GM18861 (cell line): ENCODE data around the gene SMIM44.
"Not testable (repeated sequence)": the region's sequence is repeated elsewhere in the genome, so short reads cannot be mapped to it uniquely, and the experiment has no call there.

Experiments
- ATAC-seq: cut with Tn5 transposase; IDR thresholded peaks from one replicate; pipeline ENCODE4 v1.9.1; 2021; ENCODE audit not compliant: unreplicated experiment

SMIM44 gene

DNA sequence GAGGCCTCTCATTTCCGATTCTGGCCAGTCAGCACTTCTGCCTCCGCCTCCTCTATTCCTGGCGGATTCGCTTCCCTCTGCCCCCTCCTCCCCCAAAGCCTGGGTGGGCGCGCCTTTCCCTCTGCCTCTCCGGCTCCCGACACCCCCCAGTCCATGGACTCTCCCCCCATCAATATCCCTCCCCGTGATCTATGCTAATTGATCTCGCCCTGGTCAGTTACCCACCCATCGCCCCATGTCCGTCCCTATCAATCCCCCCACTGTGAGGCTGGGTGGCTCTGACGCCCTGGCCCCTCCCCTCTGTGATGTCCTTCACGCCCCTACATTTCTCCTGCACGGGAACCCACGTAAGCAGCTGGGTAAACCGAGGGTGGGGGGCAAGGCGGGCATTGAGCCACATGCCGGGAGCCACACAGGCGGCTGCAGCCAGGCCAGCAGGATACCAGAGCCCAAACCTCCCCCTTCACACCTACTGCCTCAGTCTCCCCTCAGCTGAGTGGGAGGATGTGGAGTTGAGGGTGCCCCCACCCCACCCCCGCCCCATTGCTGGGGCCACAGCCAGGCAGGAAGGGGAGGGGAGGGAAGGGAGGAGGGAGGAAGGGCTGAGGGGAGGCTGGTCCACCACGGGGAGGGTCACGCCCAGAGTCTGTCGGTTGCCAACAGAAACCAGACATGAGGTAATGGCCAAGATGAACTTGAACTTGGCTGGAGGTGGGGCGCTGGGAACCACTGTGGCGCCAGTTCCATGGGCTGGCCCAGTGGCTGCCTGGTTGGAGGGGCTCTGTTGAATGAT is 24.0 kb downstream of the SMIM44 start:
- ATAC-seq, result no peak

DNA sequence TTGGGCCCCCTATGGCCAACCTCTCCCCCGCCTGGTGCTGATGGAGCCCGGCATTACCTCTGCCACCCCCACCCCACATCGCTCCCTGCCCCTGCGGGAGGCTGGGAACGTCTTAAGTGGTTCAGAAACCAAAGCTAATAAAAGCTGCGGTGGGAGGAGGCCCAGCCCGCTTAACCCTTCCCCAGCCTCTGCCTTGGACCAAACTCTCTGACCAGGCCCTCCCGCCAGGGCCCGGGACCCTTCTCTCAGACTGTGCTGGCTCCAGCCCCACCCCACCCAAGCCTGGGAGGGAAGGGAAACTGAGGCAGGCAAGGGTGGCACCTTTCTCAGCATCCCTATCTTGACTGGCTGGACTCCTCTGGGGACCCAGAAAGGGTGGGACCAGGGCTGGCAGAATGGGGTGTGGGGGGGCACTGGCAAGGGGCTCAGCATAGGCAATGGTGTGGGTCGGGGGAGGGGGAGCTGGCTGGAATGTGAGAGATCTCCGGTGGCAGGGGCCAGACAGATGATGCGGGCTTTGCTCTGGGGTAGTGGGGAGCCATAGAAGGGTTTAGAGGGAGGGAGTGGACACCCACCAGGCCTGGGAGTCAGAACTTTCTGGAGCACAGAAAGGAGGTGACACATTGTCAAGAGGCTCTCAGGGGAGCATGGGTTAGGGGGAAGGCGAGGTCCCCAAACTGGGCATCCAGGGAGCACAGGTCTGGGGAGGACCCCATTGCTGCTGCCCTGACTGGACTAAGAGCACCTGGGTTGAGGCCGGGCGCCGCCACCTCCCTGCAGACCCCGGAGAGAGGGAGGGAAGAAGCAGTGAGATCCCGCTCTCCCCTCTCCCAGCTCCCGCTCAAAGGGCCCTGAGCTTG is 24.8 kb downstream of the SMIM44 start:
- ATAC-seq, result no peak

DNA sequence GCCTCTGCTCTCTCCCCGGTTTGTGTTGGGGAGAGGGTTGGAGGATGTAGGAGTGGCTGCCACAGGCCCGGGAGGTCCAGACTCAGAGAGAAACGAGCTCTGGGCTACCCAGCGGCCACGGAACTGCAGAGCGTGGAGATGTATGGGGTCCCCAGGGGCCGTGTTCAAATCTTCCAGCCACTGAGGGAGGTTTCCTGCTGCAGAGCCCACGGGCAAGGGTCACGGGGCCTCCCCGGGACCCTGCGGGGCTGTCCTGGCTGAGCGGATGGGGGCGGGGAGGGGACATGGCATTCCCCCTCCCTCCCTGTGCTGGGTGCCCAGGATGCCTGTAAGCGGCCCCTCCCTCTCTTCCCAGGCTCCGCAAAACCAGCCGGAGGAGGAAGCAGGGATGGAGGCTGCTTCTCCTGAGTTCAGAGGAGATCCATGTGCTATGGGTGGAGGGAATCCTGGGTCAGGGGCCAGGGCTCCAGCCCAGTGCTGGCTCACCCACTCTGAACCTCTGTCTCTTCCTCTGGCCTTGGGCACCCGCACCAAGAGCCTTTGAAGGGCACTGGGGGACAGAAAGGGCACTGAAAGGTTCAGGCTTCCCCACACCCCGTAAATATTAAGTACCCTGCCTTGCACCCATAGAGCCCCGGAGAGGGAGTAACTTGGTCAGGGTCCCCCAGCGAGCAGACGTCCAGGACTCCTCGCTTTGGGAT is 25.6 kb downstream of the SMIM44 start:
- no peak for ATAC-seq

DNA sequence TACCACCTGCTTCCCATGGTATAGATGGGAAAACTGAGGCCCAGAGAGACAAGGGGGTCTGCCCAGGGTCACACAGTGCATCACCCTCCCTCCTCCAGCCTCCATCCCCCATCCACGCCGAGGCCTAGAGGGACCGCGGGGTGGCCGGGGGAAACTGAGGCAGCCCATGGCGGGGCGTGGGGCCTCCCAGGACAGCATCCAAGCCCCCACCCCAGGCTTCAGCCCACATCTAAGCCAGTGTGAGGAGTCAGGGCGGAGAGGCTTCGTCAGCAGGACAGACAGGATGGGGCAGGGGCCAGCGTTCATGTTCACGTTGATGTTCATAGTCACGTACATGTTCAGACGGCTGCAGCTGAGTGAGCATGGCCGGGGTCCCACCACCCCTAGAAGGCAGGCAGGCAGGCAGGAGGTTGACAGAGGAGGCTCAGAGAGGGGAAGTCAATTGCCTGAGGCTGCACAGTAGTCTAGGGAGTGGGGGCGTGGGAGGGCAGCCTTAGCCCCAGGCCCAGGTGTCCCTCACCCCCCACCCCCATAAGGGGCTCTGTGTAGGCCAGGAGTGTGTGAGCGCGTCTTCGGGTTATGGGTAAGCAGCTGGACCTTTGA is 26.2 kb downstream of the SMIM44 start:
- no peak for ATAC-seq

DNA sequence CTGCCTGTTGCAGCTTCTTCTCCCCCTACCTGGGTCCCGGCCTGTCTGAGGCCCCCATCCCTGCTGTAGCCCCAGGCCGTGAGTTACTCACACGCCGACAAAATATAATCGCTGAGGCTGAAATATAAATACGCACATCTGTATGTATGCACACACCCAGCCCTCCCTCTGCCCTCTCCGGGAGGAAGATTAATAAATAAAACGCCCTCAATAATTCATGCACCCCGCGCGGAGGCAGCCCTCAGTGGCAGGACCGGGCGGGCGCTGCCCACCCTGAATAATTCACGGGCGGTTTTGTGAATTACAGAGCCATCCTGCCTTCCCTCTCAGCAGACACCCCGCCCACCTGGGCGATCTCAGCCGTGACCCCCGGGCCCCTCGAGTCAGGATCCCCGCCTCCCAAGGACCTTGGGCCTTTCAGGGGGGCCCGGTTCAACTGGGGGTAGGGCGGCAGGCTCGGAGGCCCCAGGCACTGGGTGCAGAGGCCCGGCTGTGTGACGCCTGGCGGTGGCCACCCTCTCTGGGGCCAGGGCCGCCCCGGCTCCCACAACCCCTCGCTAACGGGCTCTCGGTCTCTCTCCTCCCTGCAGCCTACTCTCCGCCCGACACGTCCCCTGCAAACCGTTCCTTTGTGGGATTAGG is 27.2 kb downstream of the SMIM44 start:
- no peak for ATAC-seq

DNA sequence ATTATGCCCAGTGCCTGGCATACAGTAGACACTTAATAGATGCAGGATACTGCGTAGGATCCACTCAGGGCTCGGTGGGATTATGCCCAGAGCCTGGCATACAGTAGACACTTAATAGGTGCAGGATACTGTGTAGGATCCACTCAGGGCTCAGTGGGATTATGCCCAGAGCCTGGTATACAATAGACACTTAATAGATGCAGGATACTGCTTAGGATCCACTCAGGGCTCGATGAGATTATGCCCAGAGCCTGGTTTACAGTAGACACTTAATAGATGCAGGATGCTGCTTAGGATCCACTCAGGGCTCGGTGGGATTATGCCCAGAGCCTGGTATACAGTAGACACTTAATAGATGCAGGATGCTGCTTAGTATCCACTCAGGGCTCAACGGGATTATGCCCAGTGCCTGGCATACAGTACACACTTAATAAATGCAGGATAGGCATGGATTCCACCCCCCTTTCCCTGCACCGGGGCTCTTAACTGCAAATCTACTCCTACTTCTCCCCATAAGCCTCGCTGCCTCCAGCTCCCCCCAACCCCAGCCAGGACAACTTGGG is 27.8 kb downstream of the SMIM44 start:
- no peak for ATAC-seq

DNA sequence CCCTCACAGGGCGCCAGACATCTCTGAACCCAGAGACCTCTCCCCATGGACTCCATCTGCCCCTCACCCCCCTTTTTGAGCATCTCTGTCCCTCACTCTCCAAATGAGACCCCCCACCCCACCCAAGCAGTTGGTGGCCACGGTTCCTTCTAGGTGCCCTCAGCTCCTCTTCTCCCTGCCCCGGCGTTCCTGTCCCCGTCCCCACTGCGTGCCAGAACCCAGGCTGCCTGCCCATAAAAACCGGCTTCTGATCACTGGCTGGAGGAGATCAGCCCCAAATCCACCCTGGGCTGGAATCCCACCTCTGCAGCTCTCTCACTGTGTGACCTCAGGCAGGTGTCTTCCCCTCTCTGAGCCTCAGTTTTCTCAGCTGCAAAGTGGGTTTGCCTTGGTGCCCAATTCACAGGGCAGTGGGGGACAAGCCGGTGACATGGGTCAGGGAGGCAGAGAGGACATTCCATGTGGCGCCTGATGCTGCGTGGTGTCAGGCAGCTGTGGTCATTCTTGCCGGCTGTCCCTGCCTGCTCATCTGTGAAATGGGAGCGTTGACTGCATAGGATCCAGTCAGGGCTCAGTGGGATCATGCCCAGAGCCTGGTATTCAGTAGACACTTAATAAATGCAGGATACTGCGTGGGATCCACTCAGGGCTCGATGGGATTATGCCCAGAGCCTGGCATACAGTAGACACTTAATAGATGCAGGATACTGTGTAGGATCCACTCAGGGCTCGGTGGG is 28.4 kb downstream of the SMIM44 start:
- ATAC-seq, result no peak

DNA sequence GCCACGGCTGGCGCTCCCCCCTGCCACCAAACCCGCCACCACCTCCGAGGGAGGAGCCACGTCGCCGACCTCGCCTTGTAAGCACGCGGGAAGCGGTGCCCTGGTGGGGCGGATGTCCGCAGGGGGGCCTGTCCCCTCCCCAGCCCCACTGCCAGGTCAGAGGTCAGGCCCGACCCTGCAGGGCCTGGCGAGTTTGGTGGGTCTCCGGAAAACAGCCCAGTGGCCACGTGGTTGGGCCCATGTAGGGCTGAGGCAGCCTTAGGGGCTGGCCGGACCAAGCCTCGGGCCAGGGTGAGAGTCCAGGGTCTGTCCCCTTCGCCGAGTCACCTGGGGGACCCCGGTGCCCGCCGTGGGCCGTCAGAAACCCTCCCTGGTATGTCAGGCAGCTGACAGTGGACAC is 29.4 kb downstream of the SMIM44 start:
- no peak for ATAC-seq

DNA sequence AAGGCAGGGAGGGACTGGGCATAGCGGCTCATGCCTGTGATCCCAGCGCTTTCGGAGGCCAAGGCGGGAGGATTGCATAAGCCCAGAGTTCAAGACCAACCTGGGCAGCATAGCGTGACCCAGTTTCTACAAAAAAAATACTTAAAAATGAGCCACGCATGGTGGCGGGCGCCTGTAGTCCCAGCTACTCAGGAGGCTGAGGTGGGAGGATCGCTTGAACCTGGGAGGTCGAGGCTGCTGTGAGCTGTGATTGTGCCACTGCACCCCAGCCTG is 30.4 kb downstream of the SMIM44 start:
- ATAC-seq, result not testable (repeated sequence)

DNA sequence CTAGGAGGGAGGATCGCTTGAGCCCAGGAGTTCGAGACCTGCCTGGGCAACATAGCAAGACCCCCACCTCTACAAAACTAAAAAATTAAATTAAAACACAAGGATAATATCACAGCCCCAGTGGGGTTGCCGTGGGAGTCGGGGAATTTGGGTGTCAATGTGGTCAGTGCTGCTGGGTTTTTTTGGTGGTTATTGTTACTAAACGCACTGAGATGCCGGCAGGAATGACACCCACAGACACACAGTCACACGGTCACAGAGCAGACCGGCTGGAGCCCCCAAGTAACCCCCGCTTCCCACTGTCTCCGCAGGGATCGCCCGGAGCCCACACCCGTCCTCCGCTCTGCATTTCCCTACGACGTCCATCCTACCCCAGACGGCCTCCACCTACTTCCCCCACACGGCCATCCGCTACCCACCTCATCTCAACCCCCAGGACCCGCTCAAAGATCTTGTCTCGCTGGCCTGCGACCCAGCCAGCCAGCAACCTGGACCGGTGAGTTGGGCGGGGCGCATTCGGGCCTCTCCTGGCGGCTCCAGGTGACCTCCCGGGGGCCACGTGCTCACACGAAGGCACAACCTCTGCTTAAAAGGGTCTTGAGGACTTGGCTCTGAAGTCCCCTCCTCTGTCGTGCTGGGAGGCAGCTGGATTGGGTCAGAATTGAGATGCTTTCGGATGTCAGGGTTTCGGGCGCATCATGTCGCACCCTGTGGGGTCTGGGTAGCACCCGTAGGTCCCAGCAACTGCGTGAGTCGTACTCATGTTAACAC is 30.9 kb downstream of the SMIM44 start:
- no peak for ATAC-seq

DNA sequence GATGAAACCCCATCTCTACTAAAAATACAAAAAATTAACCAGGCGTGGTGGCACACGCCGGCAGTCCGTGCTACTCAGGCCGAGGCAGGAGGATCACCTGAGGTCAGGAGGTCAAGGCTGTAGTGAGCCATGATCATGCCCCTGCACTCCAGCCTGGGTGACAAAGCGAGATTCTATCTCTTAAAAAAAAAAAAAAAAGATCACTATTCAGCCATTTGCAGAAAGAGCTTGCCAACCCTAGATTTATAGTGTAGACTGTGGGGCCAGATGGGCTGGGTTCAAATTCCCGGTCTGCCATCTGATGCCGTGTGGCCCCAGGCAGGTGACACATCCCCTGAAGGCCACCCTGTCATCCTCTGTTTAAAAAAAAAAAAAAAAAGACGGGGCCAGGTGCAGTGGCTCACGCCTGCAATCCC is 31.8 kb downstream of the SMIM44 start:
- ATAC-seq, result no peak

DNA sequence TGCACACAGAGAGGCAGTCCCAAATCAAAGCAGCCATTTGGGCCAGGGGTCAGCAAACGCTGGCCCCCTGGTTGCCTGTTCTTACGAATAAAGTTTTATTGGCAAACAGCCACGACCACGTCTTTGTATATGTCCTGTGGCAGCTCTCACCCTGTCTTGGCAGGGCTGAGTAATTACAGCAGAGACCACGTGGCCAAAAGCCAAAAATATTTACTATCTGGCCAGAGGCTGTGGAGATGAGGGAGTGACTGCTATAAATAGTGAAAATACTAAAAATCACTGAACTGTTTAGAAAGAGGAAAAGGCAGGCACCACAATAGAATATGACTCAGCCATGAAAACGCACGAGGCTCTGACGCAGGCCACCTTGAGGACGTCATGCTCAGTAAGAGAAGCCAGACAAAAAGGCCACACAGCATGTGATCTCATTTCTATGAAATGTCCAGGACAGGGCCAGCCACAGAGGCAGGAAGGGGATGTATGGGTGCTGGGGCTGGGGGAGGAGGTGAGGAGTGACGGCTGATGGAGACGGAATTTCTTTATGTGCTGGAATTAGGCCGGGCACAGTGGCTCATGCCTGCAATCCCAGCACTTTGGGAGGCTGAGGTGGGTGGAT is 32.3 kb downstream of the SMIM44 start:
- no peak for ATAC-seq

DNA sequence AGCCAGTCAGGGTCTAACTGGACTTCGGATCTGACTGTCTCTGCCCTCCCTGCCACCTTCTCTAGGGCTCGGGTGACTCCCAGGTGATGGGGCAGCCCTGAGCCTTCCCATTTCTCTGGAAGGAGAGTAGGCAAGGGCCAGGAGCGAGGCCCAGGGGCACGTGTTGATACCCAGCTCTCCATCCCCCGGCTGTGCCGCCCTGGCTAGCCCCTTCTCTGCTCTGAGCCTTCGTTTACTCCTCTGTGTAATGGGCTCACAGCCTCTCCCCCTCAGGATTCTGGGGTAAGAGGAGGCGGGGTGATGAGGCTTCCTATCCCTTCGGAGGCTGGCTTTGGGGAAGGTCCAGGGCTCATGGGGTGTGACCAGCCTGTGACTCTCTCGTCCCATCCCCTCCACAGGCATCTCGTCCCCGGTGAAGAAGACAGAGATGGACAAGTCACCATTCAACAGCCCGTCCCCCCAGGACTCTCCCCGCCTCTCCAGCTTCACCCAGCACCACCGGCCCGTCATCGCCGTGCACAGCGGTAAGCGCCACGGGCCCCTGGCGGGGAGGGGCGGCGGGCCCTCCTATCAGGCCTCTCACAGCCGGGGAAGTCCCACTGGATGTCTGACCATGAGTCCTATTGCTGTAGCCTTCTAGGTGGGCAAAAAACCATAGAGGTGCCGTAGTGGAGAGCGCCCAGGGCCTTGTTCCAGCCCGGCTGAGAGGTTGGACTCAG is 34.5 kb downstream of the SMIM44 start:
- no peak for ATAC-seq

DNA sequence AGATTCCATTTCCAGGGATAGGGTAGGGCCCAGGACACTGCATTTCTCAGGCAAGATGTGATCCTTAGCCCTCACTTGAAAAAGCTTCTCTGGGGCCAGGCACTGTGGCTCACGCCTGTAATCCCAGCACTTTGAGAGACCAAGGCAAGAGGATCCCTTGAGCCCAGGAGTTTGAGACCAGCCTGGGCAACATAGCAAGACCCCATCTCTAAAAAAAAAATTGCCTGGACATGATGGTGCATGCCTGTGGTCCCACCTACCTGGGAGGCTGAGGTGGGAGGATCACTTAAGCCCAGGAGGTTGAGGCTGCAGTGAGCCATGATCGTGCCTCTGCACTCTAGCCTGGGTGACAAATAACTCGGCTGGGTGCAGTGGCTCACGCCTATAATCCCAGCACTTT is 36.6 kb downstream of the SMIM44 start:
- not testable (repeated sequence) for ATAC-seq

DNA sequence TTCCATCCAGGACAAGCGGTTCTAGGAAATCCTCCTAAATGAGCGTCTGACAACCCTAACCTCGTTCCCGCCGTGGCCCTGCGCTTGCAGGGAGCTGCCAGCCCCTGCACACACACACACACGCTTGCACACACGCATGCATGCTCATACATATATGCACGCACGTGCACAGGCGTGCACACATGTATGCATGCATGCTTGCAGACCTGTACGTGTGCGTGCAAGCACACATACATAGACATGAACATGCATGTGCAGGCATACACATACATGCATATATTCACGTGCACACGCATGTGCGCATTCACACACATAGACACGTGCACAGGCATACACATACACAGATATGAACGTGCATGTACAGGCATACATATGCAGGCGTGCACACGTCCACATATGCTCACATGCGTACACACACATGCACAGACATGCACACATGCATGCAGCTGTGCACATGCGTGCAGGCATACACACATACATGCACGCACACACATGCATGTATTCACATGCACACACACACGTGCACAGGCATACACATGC is 38.5 kb downstream of the SMIM44 start:
- no peak for ATAC-seq

DNA sequence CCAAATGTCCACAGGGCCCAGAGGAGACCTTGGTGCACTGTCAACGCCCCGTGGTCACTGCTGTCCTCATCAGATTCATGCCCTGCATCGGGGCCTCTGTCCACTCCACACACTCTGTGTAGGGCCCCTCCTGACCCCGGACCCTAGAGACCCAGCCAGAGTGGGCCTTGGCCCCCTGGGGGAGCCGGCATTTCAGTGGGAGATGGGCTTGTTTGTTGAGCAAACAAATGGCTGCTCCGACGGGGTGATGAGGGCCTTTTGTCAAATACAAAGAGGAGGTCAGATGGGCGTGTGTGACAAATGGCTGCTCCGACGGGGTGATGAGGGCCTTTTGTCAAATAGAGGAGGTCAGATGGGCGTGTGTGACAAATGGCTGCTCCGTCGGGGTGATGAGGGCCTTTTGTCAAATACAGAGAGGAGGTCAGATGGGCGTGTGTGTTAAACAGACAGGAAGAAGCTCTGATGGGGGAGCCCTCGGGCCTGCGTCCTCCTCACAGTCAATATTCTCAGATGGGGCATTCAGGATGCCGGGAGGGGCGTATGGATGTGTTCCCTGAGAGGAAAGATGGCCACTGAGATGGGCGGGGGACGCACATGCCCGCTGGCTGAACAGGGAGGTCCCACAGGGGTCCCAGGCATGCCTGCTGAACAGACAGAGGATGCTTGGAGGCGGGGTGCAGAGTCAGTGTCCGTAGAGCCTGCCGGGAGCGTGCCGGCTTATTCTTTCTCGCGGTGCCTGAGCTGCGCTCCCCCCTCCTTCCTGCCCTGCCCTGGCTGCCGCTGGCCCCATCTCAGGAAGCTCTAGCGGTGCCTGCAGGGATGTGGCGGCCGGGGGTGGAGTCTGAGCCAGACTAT is 39.2 kb downstream of the SMIM44 start:
- ATAC-seq, result no peak

DNA sequence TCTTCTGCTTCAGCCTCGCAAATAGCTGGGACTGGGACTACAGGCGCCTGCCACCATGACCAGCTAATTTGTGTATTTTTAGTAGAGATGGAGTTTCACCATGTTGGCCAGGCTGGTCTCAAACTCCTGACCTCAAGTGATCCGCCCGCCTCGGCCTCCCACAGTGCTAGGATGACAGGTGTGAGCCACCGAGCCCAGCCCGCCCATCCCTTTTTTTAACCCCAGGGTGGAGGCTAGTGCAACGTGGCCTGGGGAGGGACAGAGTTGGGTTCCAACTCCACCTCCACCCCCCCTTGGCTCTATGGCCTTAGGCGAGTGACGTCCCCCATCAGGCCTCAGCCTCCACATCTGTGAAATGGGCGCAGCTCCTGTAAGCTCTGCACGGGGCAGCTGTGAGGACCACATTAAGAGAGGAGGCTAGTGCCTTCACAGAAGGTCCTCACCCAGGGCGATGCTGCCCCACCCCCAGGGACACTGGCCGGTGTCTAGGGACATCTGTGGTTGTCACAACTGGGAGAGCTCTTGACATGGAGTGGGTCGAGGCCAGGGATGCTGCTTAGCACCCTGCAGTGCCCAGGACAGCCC is 40.7 kb downstream of the SMIM44 start:
- ATAC-seq, result no peak
